Upper lobe of left lung (tissue), 6 donors: ENCODE results near the gene HS3ST5. TPM values are rescaled to one million over a fixed set of nuclear protein-coding genes. Genes with fewer than 3 reads are reported as not detected.

Experiments used
- ATAC-seq, 2 donors: fragments of 200-7000 bp; cut with Tn5 transposase; one replicate each; pipeline ENCODE4 v1.9.1; 2022; ENCODE audit warnings: mild to moderate bottlenecking in 2 of 2, moderate library complexity in 2 of 2; ENCODE audit not compliant: low FRiP score in 2 of 2
- DNase-seq, 2 donors: peaks; one replicate each; pipeline ENCODE4 v3.0.0-alpha.2; 2019 to 2020
- H3K27ac ChIP-seq, 4 donors: fragments of 200-600 bp; sonication (generic); one replicate each; pipeline ENCODE4 v1.5.1; 2016 to 2019
- H3K27me3 ChIP-seq, 4 donors: fragments of 200-600 bp; sonication (generic); one replicate each; pipeline ENCODE4 v1.5.1; 2017 to 2019
- H3K36me3 ChIP-seq, 4 donors: fragments of 200-600 bp; sonication (generic); one replicate each; pipeline ENCODE4 v1.5.1; 2016 to 2019
- H3K4me1 ChIP-seq, 4 donors: fragments of 200-600 bp; sonication (generic); one replicate each; pipeline ENCODE4 v1.5.1; 2018 to 2019
- H3K4me3 ChIP-seq, 4 donors: fragments of 200-600 bp; sonication (generic); one replicate each; pipeline ENCODE4 v1.5.1; 2017 to 2019; ENCODE audit warnings: mild to moderate bottlenecking in 2 of 4, moderate library complexity in 1 of 4
- H3K9me3 ChIP-seq, 4 donors: fragments of 200-600 bp; sonication (generic); one replicate each; pipeline ENCODE4 v1.5.1; 2018 to 2019
- EP300 ChIP-seq, 4 donors: sonication (generic); formaldehyde crosslinking; IDR thresholded peaks; one replicate each; pipeline ENCODE4 v1.5.1; 2017; ENCODE audit warnings: antibody characterized with exemption in 4 of 4, control low read depth in 2 of 4
- POLR2A ChIP-seq, 4 donors: fragments of 450-650 bp; IDR thresholded peaks; one replicate each; pipeline ENCODE4 v1.5.1; 2016 to 2017; ENCODE audit warnings: antibody characterized with exemption in 4 of 4, mild to moderate bottlenecking in 2 of 4
- POLR2AphosphoS5 ChIP-seq, 2 donors: sonication (generic); formaldehyde crosslinking; IDR thresholded peaks; one replicate each; pipeline ENCODE4 v1.5.1; 2017; ENCODE audit warnings: antibody characterized with exemption in 2 of 2
- WGBS, 2 donors: methylation state at CpG; one replicate each; pipeline ENCODE4 v1.1.5; 2017 to 2018; 5-methylcytosine and 5-hydroxymethylcytosine counted together
- total RNA-seq, 6 donors: library from RNA; depleted of rRNA in 4 of 6; stranded (reverse); fragments of >200 nt in 4 of 6; gene quantifications; one replicate each; pipeline versions ENCODE4 v1.1.0 to v1.2.1, GENCODE V29; 2016 to 2021
- TF ChIP-seq, protein P1 (sequence below), 6 experiments: fragments of 450-650 bp in 4 of 6; fragments of 200-600 bp in 2 of 6; sonication (generic) in 2 of 6; IDR thresholded peaks; one replicate each; pipeline ENCODE4 v1.5.1; 2016 to 2019; ENCODE audit warnings: antibody characterized with exemption in 6 of 6
- donor health status: DM: no; HTN: no; CAD: no; lungs with moderate emphysema.
- donor health status: DM: no; HTN: yes; CAD: no; lungs with severe emphysema.

The HS3ST5 gene
- total RNA-seq, 6 donors from 2014 or later = 0.17 to 0.52 (median 0.30) TPM; not detected in 1

DNA sequence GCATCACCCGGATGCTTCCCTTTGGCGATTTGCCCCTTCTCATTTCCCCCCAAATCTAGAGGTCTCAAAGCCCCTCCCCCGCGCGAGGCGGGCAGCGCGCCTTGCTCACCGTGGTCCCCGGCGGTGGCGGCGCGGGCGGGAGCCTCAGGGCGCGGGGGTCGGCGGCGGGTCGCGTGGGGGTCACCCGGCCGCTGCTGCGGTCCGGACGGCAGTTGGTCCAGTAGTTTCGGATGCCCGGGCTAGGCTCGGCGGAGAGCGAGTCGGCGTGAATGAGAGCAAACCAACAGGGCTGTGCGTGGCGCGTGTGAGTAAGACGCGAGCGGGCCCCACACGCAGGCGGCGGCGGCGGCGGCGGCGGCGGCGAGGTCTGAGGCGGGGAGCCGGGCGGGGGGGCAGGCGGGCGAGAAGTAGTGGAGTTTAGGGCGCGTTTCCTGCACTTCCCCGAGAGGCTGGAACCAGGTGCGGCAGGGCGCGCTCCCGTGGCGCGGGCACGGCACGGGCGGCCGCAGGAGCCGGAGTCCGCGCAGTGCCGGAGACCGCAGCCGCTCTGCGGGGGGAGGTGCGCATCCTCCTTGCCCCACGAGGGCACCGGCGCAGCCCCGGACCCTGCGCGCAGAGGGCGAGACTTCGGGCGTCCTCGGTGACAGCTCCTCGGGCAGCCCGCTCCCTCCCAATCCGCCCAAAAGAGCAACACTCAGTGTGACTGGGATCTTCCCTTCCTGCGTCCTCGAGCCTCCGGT, 567 bp downstream of the HS3ST5 start:
- no peaks in the 10 kb centered on the region for H3K36me3 ChIP-seq
- peaks cover 7 to 26% (median 12%) of the 10 kb centered on the region in 4 donors for H3K4me1 ChIP-seq
- H3K27me3 ChIP-seq = peaks cover 0 to 16% (median 7%) of the 10 kb centered on the region in 4 donors
- peak in 1 of 2 donors; percentile 63 for ATAC-seq
- DNase-seq = peak in 1 of 2 donors; percentile 87
- H3K9me3 ChIP-seq = no peaks in the 10 kb centered on the region
- H3K4me3 ChIP-seq = peak overlapping the region; percentile 14 to 52 (median 49)
- no peak overlapping the region for H3K27ac ChIP-seq
- WGBS, 2 donors = 0 to 2% methylated on average over 1 to 53 of the region's 92 CpGs
- TF ChIP-seq POLR2AphosphoS5 (IDR thresholded peaks at IDR 0.05) (no peak), EP300 (IDR thresholded peaks at IDR 0.05) (no peak), POLR2A (IDR thresholded peaks at IDR 0.05) (no peak)
- TF ChIP-seq, protein P1, sequence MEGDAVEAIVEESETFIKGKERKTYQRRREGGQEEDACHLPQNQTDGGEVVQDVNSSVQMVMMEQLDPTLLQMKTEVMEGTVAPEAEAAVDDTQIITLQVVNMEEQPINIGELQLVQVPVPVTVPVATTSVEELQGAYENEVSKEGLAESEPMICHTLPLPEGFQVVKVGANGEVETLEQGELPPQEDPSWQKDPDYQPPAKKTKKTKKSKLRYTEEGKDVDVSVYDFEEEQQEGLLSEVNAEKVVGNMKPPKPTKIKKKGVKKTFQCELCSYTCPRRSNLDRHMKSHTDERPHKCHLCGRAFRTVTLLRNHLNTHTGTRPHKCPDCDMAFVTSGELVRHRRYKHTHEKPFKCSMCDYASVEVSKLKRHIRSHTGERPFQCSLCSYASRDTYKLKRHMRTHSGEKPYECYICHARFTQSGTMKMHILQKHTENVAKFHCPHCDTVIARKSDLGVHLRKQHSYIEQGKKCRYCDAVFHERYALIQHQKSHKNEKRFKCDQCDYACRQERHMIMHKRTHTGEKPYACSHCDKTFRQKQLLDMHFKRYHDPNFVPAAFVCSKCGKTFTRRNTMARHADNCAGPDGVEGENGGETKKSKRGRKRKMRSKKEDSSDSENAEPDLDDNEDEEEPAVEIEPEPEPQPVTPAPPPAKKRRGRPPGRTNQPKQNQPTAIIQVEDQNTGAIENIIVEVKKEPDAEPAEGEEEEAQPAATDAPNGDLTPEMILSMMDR (IDR thresholded peaks at IDR 0.05) = no peak

DNA sequence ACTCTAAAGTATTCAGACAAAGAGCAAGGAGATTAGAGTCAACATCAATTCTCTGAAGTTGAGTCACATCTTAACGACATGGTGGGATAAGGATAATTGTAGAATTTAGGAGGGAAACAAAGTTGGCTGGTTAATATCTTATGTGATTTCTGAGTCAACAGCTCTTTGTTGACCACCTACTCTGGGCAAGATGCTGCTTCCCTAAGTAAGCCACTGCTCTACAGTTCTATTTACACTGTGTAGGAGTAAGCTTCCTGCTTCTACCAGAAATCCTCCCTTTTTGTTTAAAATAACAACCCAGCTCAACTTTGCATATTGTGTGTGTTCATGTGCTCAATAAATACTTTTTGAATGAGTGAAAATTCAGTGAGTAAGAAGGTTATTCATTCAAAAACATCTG, 3.1 kb downstream of the HS3ST5 start:
- no peak overlapping the region for H3K27ac ChIP-seq
- WGBS, 2 donors = 4 to 12% methylated on average over 1 of the region's 1 CpG
- peaks cover 7 to 26% (median 12%) of the 10 kb centered on the region in 4 donors for H3K4me1 ChIP-seq
- no peak overlapping the region for H3K4me3 ChIP-seq
- peaks cover 0 to 16% (median 7%) of the 10 kb centered on the region in 4 donors for H3K27me3 ChIP-seq
- no peak for ATAC-seq
- H3K36me3 ChIP-seq = no peaks in the 10 kb centered on the region
- no peaks in the 10 kb centered on the region for H3K9me3 ChIP-seq
- no peak for DNase-seq
- TF ChIP-seq, protein P1 (IDR thresholded peaks at IDR 0.05) = no peak
- no peak for TF ChIP-seq POLR2A (IDR thresholded peaks at IDR 0.05)
- TF ChIP-seq EP300 (IDR thresholded peaks at IDR 0.05) = no peak
- no peak for TF ChIP-seq POLR2AphosphoS5 (IDR thresholded peaks at IDR 0.05)

DNA sequence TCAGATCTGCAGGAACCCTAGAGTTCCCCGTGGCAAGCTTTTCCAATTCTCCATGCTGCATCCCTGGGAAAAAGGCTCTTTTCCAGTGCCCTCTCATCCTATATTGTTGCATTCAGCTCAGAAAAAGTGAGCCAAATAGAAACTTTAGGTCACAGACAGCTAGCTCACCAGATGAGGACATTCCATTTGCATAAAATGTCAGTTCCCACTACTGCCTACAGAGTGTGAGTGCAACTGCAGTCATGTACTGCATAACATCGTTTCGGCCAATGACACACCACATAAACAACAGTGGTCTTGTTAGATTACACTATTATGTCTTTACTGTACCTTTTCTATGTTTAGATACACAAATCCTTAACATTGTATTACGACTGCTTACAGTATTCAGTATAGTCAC, 8.6 kb downstream of the HS3ST5 start:
- DNase-seq (no peak), ATAC-seq (no peak)
- no peak overlapping the region for H3K4me3 ChIP-seq
- no peaks in the 10 kb centered on the region for H3K9me3 ChIP-seq
- H3K27ac ChIP-seq = no peak overlapping the region
- no peaks in the 10 kb centered on the region for H3K36me3 ChIP-seq
- no peaks in the 10 kb centered on the region for H3K4me1 ChIP-seq
- no peaks in the 10 kb centered on the region for H3K27me3 ChIP-seq
- TF ChIP-seq POLR2AphosphoS5 (IDR thresholded peaks at IDR 0.05) = no peak
- TF ChIP-seq EP300 (IDR thresholded peaks at IDR 0.05) = no peak
- TF ChIP-seq, protein P1 (IDR thresholded peaks at IDR 0.05) = no peak
- TF ChIP-seq POLR2A (IDR thresholded peaks at IDR 0.05) = no peak
- 74 to 76% methylated on average over 4 of the region's 4 CpGs for WGBS, 2 donors

DNA sequence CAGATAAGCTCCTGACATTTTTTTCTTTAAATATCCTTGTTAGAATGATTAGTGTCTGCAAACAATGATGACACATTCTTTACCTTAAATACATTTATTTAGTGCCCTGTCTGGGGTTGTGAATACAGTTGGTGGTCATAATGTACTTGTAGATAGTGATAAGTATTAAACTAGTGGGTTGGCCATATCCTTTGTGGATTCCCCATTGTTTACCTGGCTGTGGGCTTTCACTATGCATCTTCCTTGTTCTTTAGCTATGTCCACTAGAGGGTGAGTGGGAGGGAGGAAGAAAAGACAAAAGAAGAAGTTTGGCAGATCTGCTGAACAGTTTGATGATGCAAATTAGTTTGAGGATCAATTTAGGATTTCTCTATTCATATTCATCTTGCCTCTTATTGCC, 15.7 kb downstream of the HS3ST5 start:
- no peak for ATAC-seq
- H3K27me3 ChIP-seq = no peaks in the 10 kb centered on the region
- no peak overlapping the region for H3K4me3 ChIP-seq
- H3K9me3 ChIP-seq = no peaks in the 10 kb centered on the region
- no peaks in the 10 kb centered on the region for H3K4me1 ChIP-seq
- no peak overlapping the region for H3K27ac ChIP-seq
- TF ChIP-seq EP300 (IDR thresholded peaks at IDR 0.05) (no peak), POLR2AphosphoS5 (IDR thresholded peaks at IDR 0.05) (no peak), POLR2A (IDR thresholded peaks at IDR 0.05) (no peak)
- TF ChIP-seq, protein P1 (IDR thresholded peaks at IDR 0.05) = no peak
- no peaks in the 10 kb centered on the region for H3K36me3 ChIP-seq
- DNase-seq = no peak

DNA sequence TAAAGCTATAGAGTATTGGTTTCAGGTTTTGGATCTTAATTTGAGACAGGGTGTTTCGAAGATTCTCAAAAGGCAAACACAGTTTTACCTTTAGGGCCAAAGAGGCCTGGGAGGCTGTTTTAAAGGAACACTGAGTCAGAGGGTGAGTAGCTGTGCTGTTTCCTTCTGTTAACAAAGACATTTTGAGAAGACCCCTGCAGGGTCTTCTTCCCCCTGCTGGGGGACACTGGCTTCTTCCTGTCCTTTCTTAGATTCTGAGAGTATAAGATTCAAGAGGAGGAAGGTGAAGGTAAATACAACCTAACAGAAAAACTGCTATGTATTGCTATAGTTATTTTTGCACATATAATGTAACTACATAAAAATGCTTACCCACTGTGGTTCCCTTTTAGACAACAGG, 19.0 kb downstream of the HS3ST5 start:
- DNase-seq (no peak), ATAC-seq (no peak)
- TF ChIP-seq, protein P1 (IDR thresholded peaks at IDR 0.05) = no peak
- TF ChIP-seq EP300 (IDR thresholded peaks at IDR 0.05) = no peak
- no peak for TF ChIP-seq POLR2A (IDR thresholded peaks at IDR 0.05)
- TF ChIP-seq POLR2AphosphoS5 (IDR thresholded peaks at IDR 0.05) = no peak
- H3K4me1 ChIP-seq = no peaks in the 10 kb centered on the region
- no peaks in the 10 kb centered on the region for H3K9me3 ChIP-seq
- no peaks in the 10 kb centered on the region for H3K36me3 ChIP-seq
- 76 to 77% methylated on average over 1 of the region's 1 CpG for WGBS, 2 donors
- no peak overlapping the region for H3K4me3 ChIP-seq
- no peak overlapping the region for H3K27ac ChIP-seq
- no peaks in the 10 kb centered on the region for H3K27me3 ChIP-seq
